ENCODE measurements around the gene INO80. TPM values are rescaled to one million over a fixed set of nuclear protein-coding genes. Genes with fewer than 3 reads are reported as not detected.

The INO80 gene
- total RNA-seq, 3 donors from 2014 or later = 27.2 to 47.7 (median 42.3) TPM

DNA sequence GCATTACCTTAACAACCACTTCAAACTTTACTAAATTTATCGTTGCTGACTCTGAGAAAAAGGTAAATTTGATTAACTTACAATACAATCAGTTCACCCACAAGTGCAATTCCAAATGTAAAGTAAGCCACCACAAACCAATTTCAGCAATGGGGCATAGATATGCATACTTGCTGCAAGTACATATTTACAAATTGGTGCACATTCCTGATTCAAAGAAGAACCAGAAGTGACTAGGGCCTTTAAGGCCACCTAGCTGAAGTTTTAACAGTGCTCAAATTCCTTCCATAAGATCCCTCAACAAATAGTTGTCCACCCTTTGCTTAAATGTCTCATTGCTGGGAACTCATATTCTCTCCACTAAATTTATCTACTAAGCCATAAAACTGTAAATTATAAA lies 67.2 kb downstream of the INO80 start:
- Histone ChIP-seq H3K27ac (no peak overlapping the region), H3K9me3 (no peaks in the 10 kb centered on the region), H3K27me3 (no peaks in the 10 kb centered on the region), H3K36me3 (peaks cover 11% of the 10 kb centered on the region), H3K4me3 (no peak overlapping the region), H3K4me1 (no peaks in the 10 kb centered on the region)
- intact Hi-C loops (cut with DNase I; ENCODE audit: low total_unique reads) = no loop called here
- TF ChIP-seq, protein P1, sequence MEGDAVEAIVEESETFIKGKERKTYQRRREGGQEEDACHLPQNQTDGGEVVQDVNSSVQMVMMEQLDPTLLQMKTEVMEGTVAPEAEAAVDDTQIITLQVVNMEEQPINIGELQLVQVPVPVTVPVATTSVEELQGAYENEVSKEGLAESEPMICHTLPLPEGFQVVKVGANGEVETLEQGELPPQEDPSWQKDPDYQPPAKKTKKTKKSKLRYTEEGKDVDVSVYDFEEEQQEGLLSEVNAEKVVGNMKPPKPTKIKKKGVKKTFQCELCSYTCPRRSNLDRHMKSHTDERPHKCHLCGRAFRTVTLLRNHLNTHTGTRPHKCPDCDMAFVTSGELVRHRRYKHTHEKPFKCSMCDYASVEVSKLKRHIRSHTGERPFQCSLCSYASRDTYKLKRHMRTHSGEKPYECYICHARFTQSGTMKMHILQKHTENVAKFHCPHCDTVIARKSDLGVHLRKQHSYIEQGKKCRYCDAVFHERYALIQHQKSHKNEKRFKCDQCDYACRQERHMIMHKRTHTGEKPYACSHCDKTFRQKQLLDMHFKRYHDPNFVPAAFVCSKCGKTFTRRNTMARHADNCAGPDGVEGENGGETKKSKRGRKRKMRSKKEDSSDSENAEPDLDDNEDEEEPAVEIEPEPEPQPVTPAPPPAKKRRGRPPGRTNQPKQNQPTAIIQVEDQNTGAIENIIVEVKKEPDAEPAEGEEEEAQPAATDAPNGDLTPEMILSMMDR (IDR thresholded peaks at IDR 0.05) = no peak
- TF ChIP-seq POLR2AphosphoS5 (IDR thresholded peaks at IDR 0.05) (no peak), POLR2A (IDR thresholded peaks at IDR 0.05) (no peak)
- DNase-seq (ENCODE audit: low spot score in 2 of 2) = no peak

DNA sequence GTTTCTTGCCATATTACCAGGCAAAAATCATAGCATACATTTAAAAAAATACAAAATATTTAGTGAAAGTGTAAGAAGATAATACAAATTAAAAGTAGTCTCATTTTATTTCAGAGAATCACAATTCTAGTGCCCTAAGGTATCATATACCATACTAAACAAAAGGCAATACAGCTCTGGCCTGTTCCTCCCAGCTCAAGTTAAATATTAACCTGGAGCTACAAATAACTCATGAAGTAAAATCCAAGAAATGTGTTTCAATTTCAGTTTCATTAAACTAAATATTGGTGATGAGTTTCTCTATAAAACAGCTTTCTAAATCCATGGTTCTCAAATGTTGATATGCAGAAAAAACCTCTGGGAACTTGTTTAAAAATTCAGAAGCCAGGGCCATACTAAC lies 67.7 kb downstream of the INO80 start:
- Histone ChIP-seq H3K36me3 (peaks cover 11% of the 10 kb centered on the region), H3K27me3 (no peaks in the 10 kb centered on the region), H3K4me3 (no peak overlapping the region), H3K27ac (no peak overlapping the region), H3K4me1 (no peaks in the 10 kb centered on the region), H3K9me3 (no peaks in the 10 kb centered on the region)
- intact Hi-C loops (cut with DNase I; ENCODE audit: low total_unique reads) = no loop called here
- TF ChIP-seq, protein P1 (IDR thresholded peaks at IDR 0.05) = no peak
- TF ChIP-seq POLR2AphosphoS5 (IDR thresholded peaks at IDR 0.05) = no peak
- no peak for TF ChIP-seq POLR2A (IDR thresholded peaks at IDR 0.05)
- no peak for DNase-seq (ENCODE audit: low spot score in 2 of 2)

DNA sequence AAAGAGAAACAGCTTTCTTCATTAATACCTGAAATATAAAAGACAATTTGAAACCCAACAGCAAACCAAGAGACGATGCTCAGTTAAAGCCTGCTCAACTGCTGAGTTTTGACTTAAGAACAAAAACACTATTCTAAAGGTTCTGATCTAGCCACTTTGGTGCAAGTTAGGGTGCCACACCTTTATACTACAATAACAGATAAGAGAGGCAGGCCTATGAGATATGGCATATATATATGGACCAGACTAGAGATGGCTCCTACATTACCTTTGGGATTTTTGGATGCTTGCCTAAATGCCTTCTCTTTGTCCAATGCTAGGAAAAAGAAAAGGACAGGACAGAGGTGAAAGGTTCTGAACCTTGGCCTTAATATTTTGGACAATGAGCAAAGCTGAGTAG lies 68.6 kb downstream of the INO80 start:
- H3K36me3 ChIP-seq = peaks cover 11% of the 10 kb centered on the region
- intact Hi-C loops (cut with DNase I; ENCODE audit: low total_unique reads) = no loop called here
- H3K27ac ChIP-seq = no peak overlapping the region

DNA sequence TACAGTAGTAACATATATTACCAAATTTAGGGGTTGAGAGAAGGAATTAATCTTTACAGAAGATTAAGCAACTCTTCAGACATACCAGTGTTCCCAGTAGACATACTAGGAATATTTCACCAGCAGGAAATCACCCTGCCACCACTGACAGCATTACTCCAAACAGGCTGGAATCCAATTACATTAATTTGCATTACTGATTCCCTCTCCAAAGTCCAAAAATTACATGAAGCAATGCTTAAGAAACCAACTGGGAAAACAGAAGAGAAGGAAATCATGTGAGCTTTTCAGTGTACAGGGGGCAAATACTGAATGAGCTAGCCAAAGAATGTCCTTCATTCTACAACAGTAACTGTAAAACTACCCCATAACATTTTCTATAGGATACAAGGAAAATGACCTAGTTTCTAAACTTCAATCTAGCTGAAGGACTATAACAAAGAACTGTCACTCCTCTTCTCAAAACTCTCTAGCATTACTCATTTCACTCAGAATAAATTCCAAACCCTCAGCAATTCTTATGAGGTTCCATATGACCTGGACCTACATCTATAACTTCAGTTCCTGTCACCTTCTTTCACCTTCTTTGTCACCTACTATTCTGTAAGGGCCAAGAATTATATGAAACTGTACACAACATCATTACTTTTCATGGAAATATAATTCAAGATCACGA lies 72.7 kb downstream of the INO80 start:
- no peak overlapping the region for H3K4me3 ChIP-seq
- no peaks in the 10 kb centered on the region for H3K4me1 ChIP-seq
- H3K36me3 ChIP-seq = no peaks in the 10 kb centered on the region
- no peak for DNase-seq (ENCODE audit: low spot score in 2 of 2)
- no peaks in the 10 kb centered on the region for H3K27me3 ChIP-seq
- TF ChIP-seq POLR2A (IDR thresholded peaks at IDR 0.05) (no peak), POLR2AphosphoS5 (IDR thresholded peaks at IDR 0.05) (no peak)
- TF ChIP-seq, protein P1 (IDR thresholded peaks at IDR 0.05) = no peak
- no peaks in the 10 kb centered on the region for H3K9me3 ChIP-seq
- intact Hi-C loops (cut with DNase I; ENCODE audit: low total_unique reads) = no loop called here
- H3K27ac ChIP-seq = no peak overlapping the region

More for the DNA sequence above, 68.6 kb downstream of the INO80 start:
- no peak for DNase-seq (ENCODE audit: low spot score in 2 of 2)
- Histone ChIP-seq H3K9me3 (no peaks in the 10 kb centered on the region), H3K4me1 (no peaks in the 10 kb centered on the region), H3K4me3 (no peak overlapping the region), H3K27me3 (no peaks in the 10 kb centered on the region)
- no peak for TF ChIP-seq POLR2AphosphoS5 (IDR thresholded peaks at IDR 0.05)
- TF ChIP-seq POLR2A (IDR thresholded peaks at IDR 0.05) = no peak
- TF ChIP-seq, protein P1 (IDR thresholded peaks at IDR 0.05) = no peak

DNA sequence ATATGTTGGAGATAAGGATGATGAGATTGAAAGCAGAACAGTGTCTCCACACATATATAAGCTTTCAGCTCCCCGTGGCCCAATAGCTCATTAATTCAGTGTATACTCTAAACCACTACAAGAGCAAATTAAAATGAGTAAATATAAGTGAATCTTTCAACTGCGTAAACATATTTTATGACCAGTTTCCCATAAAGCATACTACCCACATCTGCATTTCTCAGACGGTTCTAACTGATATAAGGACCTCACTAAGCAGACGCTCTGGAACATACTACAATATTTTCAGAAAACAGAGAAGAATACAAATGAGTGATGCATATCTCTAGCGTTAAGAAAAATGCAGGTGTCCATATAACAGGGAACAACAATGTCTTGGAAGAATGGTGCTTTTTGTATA lies 73.2 kb downstream of the INO80 start:
- Histone ChIP-seq H3K4me3 (no peak overlapping the region), H3K27me3 (no peaks in the 10 kb centered on the region), H3K36me3 (no peaks in the 10 kb centered on the region), H3K27ac (no peak overlapping the region), H3K4me1 (no peaks in the 10 kb centered on the region), H3K9me3 (no peaks in the 10 kb centered on the region)
- intact Hi-C loops (cut with DNase I; ENCODE audit: low total_unique reads) = no loop called here
- DNase-seq (ENCODE audit: low spot score in 2 of 2) = no peak
- no peak for TF ChIP-seq POLR2A (IDR thresholded peaks at IDR 0.05)
- no peak for TF ChIP-seq POLR2AphosphoS5 (IDR thresholded peaks at IDR 0.05)

Measured in breast epithelium (tissue), 4 donors.